Stimulated activated CD8-positive, alpha-beta memory T cell treated with anti-CD3 and anti-CD28 coated beads, Interleukin-7, amount 100 ng/mL, for 1 hour (primary cell): ENCODE data around the gene MSRB2.

Experiments
- DNase-seq, 2 donors: peaks; one replicate each; pipeline ENCODE4 v3.0.0-alpha.2; 2020; ENCODE audit warnings: low read depth in 2 of 2

Gene MSRB2

GRCh38 chr10:23111517-23112286 is 16.3 kb downstream of the MSRB2 start:
- DNase-seq, result no peak

DNA sequence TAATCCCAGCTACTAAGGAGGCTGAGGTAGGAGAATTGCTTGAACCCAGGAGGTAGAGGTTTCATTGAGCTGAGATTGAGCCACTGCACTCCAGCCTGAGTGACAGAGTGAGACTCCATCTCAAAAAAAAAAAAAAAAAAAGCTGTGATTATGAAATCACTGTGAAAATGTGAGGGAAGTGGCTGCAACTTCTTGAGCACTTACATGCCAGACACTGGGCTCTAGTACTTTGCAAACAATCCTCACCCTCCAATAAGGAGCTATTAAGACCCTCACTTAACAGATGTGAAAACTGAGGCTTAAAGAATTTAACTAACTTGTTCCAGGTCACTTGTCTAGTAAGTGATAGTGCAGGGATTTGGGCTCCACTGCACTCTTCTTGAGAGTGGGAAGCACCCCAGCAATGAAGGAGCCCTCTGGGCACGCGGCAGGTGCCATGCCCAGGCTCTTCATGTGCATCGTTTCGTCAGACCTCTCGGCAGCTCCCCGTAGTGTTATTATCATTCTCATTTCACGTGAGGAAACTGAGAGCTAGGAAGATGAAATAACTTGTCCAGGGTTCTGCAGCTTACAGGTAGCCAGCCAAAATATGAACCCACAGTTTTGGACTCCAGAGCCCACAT is 19.0 kb downstream of the MSRB2 start:
- no peak for DNase-seq

GRCh38 chr10:23116486-23117205 is 21.3 kb downstream of the MSRB2 start:
- DNase-seq, result no peak

GRCh38 chr10:23120001-23120934 is 24.9 kb downstream of the MSRB2 start:
- DNase-seq, result no peak

DNA sequence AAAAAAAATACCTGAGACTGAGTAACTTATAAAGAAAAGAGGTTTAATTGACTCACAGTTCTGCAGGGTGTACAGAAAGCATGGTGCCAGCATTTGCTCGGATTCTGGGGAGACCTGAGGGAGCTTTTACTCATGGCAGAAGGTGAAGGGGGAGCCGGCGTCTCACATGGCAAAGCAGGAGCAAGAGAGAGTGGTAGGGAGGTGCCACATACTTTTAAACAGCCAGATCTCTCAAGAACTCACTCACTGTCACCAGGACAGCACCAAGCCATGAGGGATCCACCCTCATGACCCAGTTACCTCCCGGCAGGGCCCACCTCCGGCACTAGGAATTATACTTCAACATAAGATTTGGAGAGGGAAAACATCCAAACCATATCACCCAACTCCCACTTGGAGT is 25.8 kb downstream of the MSRB2 start:
- no peak for DNase-seq

DNA sequence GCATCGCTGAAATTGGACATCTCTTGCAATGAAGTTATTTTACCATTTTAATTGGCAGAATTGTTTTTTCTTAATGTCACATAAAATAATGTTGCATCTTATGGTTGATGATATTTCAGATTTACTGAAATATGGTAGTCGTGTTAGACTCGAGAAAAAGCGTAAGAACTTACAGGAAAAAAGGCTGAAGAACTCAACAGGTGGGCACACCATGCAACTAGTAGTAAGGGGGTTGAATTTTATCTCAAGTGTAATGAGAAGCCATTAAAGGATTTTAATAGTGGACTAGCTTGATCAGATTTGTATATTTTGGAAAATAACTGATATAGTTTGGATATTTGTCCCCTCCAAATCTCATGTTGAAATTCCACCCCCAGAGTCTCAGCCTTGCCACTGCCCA is 41.1 kb downstream of the MSRB2 start:
- no peak for DNase-seq

DNA sequence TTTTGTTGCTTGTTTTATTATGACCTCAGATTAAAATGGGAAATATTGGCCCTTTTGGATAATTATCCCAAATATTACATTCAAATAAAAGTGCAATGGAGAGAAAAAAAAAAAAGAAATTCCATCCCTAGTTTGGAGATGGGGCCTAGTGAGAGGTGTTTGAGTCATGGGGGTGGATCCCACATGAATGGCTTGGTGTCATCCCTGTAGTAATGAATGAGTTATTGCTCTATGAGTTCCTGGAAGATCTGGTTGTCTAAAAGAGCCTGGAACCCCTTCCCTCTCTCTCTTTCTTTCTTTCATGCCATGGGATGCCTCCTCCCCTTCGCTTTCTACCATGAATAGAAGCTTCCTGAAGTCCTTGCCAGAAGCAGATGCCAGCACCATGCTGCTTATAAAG is 44.3 kb downstream of the MSRB2 start:
- DNase-seq, result no peak

GRCh38 chr10:23141995-23142394 is 46.6 kb downstream of the MSRB2 start:
- no peak for DNase-seq

GRCh38 chr10:23146258-23146657 is 50.9 kb downstream of the MSRB2 start:
- DNase-seq, result no peak

- DNase-seq, result no peak
Observed at GRCh38 chr10:23147035-23147434, 51.7 kb downstream of the MSRB2 start.

DNA sequence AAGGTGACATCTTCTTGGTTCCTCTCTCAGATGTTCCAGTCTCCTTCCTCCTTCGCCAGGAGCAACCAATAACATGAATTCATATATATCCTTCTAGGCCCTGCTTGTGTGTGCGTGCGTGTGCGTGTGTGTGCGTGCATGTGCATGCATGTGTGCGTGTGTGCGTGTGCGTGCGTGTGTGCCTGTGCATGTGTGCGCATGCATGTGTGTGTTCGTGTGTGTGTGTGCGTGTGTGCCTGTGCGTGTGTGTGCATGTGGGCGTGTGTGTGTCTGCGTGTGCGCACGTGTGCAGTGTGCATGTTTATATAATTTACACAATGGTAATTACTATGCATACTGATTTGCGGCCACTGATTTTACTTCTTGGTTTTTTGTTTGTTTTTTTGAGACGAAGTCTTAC is 52.8 kb downstream of the MSRB2 start:
- DNase-seq, result no peak

DNA sequence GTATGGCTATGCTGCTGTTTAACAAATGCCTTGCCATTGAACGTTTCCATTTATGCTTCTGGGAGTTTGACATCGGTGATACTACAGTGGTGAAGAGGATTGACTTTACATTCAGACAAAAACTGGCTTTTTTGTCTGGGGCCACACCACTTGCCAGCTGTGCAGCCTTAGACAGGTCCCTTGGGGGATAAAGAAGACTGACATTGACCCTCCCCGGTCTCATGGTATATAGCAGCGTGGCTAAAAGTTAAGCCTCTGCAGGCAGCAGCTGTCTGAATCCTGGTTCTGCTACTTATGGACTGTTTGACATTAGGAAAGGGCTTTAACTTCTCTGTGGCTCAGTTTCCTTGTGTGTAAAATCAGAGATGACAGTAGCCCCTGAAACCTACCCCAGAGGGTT is 54.7 kb downstream of the MSRB2 start:
- no peak for DNase-seq

GRCh38 chr10:23150610-23151009 is 55.2 kb downstream of the MSRB2 start:
- DNase-seq, result no peak

DNA sequence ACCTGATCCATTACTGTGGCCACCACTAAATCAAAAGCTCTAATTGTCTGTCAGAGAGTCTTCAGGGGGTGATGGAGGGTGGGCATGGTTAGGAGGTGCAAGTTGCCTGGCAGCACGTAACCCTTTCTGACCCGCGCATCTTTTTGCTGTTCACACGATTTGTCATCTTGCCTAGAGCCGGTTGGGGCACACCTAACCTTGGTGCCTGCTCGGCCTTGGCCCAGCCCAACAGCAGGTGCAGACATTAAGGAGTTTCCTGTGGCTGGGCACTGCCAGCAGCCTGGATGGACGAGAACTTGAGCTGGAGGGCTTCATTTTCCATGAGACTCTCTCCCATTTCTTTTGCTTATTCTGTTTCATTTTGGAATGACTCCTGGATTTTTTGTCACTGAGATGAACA is 55.7 kb downstream of the MSRB2 start:
- no peak for DNase-seq

DNA sequence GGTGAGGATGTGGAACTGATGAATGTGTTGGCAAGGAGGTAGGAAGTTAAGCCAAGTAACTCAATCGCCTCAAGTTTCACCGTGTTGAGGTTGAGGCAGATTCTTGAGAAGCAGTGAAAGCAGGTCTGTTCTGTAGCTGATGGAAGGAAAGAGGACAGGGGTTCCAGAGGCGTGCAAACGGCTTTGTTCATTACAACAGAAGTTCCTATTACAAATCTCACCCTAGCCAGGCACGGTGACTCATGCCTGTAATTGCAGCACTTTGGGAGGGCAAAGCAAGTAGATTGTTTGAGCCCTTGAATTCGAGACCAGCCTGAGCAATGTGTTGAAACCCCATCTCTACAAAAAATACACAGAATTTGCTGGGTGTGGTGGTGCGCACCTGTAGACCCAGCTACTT is 59.8 kb downstream of the MSRB2 start:
- DNase-seq, result no peak

DNA sequence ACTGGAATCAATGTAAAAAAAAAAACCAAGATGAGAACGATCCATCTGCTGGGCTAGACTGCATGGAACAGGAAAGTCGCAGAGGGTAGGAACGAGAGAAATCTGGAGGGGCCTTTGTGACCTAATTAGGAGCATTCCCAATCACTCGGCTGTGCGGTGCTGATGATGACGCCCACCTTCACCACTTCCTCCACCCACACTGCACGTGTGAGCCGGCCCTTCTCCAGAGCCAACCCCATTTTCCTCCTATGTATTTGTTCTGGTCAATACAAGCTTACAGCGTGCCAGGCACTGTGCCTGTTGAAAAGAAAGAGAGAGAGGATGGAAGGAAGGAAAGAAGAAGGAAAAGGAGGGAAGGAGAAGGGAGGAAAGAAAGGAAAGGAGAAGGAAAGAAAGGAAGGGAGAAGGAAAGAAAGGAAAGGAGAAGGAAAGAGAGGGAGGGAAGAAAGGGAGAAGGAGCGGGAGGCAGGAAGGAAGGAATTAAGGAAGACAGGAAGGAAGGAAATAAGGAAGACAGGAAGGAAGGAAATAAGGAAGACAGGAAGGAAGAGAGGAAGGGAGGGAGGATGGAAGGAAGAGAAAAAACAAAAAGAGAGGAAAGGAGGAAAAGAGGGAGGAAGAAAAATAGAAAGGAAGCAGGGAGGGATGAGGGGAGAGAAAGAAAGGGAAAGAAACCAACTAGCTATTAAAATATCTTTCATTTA is 61.2 kb downstream of the MSRB2 start:
- DNase-seq, result no peak

- no peak for DNase-seq
Observed at GRCh38 chr10:23157239-23157681, 61.9 kb downstream of the MSRB2 start.

- no peak for DNase-seq
Observed at GRCh38 chr10:23157691-23158369, 62.5 kb downstream of the MSRB2 start.

DNA sequence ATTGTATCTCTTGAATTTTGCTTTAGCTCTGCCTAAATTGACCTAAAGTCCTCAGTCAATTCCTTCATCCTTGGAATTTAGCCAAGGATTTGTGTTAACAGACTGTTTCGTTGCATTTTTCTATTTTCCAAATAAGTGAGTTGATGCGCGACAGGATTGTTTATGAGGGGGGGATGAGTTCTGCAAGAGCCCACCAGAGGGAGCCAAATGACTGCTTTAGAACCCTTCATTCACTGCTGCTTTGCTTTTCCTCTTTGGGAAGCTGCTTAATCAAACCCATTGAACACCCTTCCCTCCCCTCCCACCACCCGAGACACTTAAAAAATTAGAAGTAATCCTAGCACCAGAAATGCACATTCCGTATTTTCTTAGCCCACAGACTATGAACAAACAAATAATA is 63.0 kb downstream of the MSRB2 start:
- no peak for DNase-seq

- DNase-seq, result no peak
Observed at GRCh38 chr10:23171232-23171876, 76.0 kb downstream of the MSRB2 start.
